Lower leg skin (tissue), 4 donors: ENCODE data around the gene SMG6. TPM values are rescaled to one million over a fixed set of nuclear protein-coding genes. Genes with fewer than 3 reads are reported as not detected.
A peak's percentile ranks its signal among the peaks of the same experiment; 100 is the strongest.

Experiments used
- DNase-seq, 2 donors: peaks; one replicate each; pipeline ENCODE4 v3.0.0-alpha.2; 2019; ENCODE audit warnings: low spot score in 2 of 2
- H3K4me3 ChIP-seq: fragments of 200-600 bp; sonication (generic); 2 replicates; pipeline ENCODE4 v1.5.1; 2017; ENCODE audit warnings: mild to moderate bottlenecking, low read depth; ENCODE audit not compliant: poor library complexity, severe bottlenecking
- POLR2A ChIP-seq, 2 donors: fragments of 450-650 bp; IDR thresholded peaks; one replicate each; pipeline ENCODE4 v1.6.1; 2016 to 2017; ENCODE audit warnings: antibody characterized with exemption in 2 of 2, mild to moderate bottlenecking in 1 of 2, moderate library complexity in 1 of 2
- WGBS, 2 donors: methylation state at CpG; one replicate each; pipeline ENCODE4 v1.1.5; 2018; 5-methylcytosine and 5-hydroxymethylcytosine counted together
- intact Hi-C: fragments of 100-400 bp; cut with DNase I; formaldehyde crosslinking; loops from one replicate; pipeline ENCODE4 v1.15.0; 2023; ENCODE audit warnings: low total_unique reads
- total RNA-seq, 4 donors: library from RNA; depleted of rRNA; stranded (reverse); fragments of >200 nt; gene quantifications; one replicate each; pipeline ENCODE4 v1.1.0, GENCODE V29; 2016
- TF ChIP-seq, protein P1 (sequence below), 3 donors: fragments of 450-650 bp; IDR thresholded peaks; one replicate each; pipeline ENCODE4 v1.5.1; 2016; ENCODE audit warnings: antibody characterized with exemption in 3 of 3, mild to moderate bottlenecking in 3 of 3, moderate library complexity in 2 of 3

SMG6 gene
- total RNA-seq, 4 donors from 2014 or later: 22.5 to 54.6 (median 29.5) TPM

DNA sequence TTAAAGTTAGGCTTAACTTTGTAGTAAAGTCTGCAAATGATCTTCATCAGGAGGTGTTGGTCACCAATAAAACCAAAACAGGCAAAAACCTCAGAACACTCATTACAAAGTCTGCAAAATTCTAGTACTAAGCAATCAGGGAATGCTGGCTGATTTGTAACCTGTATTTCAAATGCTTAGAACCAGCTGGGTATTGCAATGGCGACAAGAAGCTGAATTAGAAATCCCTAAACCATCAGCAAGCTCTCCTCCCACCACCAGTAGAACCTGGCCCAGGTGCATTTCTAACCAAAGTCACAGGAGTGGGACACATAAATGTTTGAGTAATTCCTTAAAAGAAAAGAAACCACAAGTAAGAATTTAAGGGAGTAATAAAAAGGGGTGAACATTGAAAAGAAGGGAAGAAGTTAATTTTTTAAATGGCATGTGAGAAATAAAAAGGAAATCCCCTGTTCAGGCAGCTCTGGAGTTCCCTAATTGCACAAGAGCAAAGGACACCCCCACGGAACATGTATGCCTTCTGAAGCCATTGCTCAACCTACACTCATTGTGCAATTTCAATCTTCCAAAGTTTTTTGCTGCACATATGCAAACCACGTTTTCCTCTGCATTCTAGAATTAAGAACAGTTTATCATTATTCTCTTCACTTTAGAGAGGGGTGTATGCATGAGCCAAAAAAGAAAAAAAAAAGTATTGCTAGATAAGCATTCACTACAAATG, 145.8 kb downstream of the SMG6 start:
- DNase-seq: peak; percentile 65 to 78
- no peak for TF ChIP-seq POLR2A (IDR thresholded peaks at IDR 0.05)
- TF ChIP-seq, protein P1, sequence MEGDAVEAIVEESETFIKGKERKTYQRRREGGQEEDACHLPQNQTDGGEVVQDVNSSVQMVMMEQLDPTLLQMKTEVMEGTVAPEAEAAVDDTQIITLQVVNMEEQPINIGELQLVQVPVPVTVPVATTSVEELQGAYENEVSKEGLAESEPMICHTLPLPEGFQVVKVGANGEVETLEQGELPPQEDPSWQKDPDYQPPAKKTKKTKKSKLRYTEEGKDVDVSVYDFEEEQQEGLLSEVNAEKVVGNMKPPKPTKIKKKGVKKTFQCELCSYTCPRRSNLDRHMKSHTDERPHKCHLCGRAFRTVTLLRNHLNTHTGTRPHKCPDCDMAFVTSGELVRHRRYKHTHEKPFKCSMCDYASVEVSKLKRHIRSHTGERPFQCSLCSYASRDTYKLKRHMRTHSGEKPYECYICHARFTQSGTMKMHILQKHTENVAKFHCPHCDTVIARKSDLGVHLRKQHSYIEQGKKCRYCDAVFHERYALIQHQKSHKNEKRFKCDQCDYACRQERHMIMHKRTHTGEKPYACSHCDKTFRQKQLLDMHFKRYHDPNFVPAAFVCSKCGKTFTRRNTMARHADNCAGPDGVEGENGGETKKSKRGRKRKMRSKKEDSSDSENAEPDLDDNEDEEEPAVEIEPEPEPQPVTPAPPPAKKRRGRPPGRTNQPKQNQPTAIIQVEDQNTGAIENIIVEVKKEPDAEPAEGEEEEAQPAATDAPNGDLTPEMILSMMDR (IDR thresholded peaks at IDR 0.05): no peak
- 37 to 46% methylated on average over 3 of the region's 3 CpGs for WGBS, 2 donors
- intact Hi-C loops: no loop called here
- H3K4me3 ChIP-seq: no peak overlapping the region

DNA sequence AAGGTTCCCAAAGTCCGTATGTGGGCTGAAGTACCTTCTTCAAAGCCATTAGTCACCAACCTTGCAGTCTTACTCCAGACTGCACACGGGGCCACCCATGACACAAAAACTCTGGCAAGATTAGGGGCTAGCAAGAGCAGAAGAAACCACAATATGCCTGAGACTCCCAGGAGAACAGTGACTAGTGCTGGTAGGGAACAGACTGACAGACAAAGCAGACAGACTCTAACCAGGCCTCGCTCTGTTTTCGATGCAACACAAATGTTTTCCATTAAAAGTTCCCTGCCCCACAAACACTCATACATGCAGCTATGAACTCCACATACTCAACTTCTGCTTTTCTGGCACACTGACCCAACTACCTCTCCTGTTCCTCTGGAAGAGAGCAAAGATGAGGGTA, 146.5 kb downstream of the SMG6 start:
- 45 to 67% methylated on average over 4 of the region's 4 CpGs for WGBS, 2 donors
- TF ChIP-seq, protein P1 (IDR thresholded peaks at IDR 0.05): no peak
- TF ChIP-seq POLR2A (IDR thresholded peaks at IDR 0.05): no peak

DNA sequence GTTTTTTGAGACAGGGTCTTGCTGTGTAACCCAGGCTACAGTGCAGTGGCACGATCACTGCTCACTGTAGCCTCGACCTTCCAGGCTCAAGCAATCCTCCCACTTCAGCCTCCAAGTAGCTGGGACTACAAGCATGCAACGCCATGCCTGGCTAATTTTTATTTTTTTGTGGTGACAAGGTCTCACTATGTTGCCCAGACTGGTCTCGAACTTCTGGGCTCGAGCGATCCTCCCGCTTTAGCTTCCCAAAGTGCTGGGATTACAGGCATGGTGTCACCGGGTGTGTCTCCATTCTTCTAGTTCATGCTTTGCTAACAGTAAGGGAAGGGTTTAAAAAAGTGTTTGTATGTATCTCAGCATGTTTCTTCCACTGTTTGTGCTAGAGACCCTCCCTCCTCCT, 146.9 kb downstream of the SMG6 start:
- peak in 1 of 2 donors; percentile 54 for DNase-seq
- intact Hi-C loops: no loop called here
- 84% methylated on average over 8 of the region's 8 CpGs for WGBS, 2 donors
- no peak overlapping the region for H3K4me3 ChIP-seq
- TF ChIP-seq, protein P1 (IDR thresholded peaks at IDR 0.05): no peak
- no peak for TF ChIP-seq POLR2A (IDR thresholded peaks at IDR 0.05)

More for the DNA sequence above, 146.5 kb downstream of the SMG6 start:
- no peak overlapping the region for H3K4me3 ChIP-seq
- DNase-seq: peak; percentile 43 to 52
- intact Hi-C loops: no loop called here

DNA sequence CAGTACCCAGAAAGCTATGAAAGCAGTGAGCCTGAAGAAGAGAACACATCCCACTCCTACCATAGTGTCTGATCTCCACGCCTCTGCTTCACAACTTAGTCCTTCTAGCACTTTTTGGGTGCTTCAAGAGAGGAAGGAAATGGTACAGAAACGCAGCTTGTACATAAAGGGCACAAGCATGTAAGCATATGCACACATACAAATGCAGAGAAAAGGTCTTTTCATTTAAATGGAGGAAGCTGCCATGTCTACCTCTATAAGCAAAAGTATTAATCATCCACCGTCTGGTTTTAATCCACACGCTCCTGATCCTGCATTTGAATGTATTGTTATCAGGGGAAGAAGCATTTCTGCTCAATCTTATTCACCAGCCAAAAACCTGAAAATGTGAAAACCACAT, 148.0 kb downstream of the SMG6 start:
- H3K4me3 ChIP-seq: no peak overlapping the region
- intact Hi-C loops: no loop called here
- no peak for DNase-seq
- WGBS, 2 donors: 85 to 86% methylated on average over 4 of the region's 4 CpGs
- no peak for TF ChIP-seq POLR2A (IDR thresholded peaks at IDR 0.05)
- TF ChIP-seq, protein P1 (IDR thresholded peaks at IDR 0.05): no peak

DNA sequence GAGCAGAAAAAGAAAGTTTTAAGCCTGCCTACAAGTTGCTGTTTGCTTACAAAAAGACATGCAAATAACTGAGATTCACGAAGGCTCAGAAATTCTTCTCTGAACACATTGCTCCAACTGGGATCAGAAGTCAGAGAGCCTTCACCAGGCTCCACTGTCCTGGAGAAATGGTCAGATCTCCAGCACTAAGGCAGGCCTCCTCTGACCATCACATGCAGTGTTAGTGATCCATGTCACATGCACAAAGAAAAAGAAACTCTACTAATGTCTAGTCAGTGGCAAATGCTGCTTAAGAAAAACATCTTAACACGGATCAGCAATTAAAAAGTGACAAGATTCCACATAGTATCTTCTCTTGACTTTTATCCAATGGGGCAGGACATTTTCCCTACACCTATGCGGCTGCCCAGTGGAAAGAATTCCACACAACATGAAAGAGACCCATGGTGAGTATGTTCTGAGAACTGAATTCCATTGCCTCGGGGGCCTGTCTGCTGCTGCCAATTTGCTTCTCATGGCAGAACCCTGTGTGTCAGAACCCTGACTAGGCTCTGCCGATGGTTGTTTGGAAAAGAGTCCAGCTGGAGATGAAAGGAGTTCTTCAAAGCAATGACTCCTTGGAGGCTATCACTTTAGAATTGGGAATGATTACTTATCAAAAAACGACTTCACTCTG, 152.1 kb downstream of the SMG6 start:
- WGBS, 2 donors: 42 to 48% methylated on average over 6 of the region's 6 CpGs
- intact Hi-C loops: no loop called here
- H3K4me3 ChIP-seq: no peak overlapping the region
- peak in 1 of 2 donors; percentile 10 for DNase-seq
- TF ChIP-seq, protein P1 (IDR thresholded peaks at IDR 0.05): no peak
- TF ChIP-seq POLR2A (IDR thresholded peaks at IDR 0.05): no peak
